NB4 (cell line): ENCODE measurements around the gene PROM1.

ENCODE experiments used
- CTCF ChIP-seq: IDR thresholded peaks from one replicate; pipeline ENCODE4 v1.5.1; 2012; ENCODE audit warnings: low read depth, low read length
- MAX ChIP-seq: IDR thresholded peaks from 2 replicates; pipeline ENCODE4 v1.6.1; 2011; ENCODE audit warnings: low read depth, low read length
- MYC ChIP-seq: IDR thresholded peaks from 2 replicates; pipeline ENCODE4 v1.6.1; 2011; ENCODE audit warnings: low read depth, low read length
- POLR2A ChIP-seq: IDR thresholded peaks from 2 replicates; pipeline ENCODE4 v1.6.1; 2011; ENCODE audit warnings: mild to moderate bottlenecking; ENCODE audit not compliant: insufficient read length; ENCODE audit errors: extremely low read depth

GRCh38 chr4:15968551-15969300, 115.1 kb downstream of the PROM1 start:
- TF ChIP-seq CTCF, result no peak
- no peak for TF ChIP-seq MAX
- no peak for TF ChIP-seq POLR2A
- TF ChIP-seq MYC, result no peak
